NB4 (cell line): Measurements from ENCODE around the gene CAP2.
"Not testable (repeated sequence)": the region's sequence is repeated elsewhere in the genome, so short reads cannot be mapped to it uniquely, and the experiment has no call there.

ENCODE experiments used
- MAX ChIP-seq: IDR thresholded peaks from 2 replicates; pipeline ENCODE4 v1.6.1; 2011; ENCODE audit warnings: low read depth, low read length
- POLR2A ChIP-seq: IDR thresholded peaks from 2 replicates; pipeline ENCODE4 v1.6.1; 2011; ENCODE audit warnings: mild to moderate bottlenecking; ENCODE audit not compliant: insufficient read length; ENCODE audit errors: extremely low read depth

- not testable (repeated sequence) for TF ChIP-seq POLR2A, MAX
Observed at GRCh38 chr6:17440811-17441210, 47.4 kb downstream of the CAP2 start.
